ENCODE data around the gene MDH2.

- no peak for TF ChIP-seq CTCF (IDR thresholded peaks at IDR 0.05; ENCODE audit: insufficient read depth, low read length, poor library complexity, severe bottlenecking)
- TF ChIP-seq EZH2phosphoT487 (conservative IDR thresholded peaks at IDR 0.05; ENCODE audit: low read length) = no peak
Observed at GRCh38 chr7:76053461-76053860, 5.6 kb downstream of the MDH2 start.

All from SU-DHL-6 (cell line).